GM10266 (cell line): ENCODE results near the gene PXMP4.

Experiments
- DNase-seq: peaks from one replicate; pipeline ENCODE4 v3.0.0; 2012; ENCODE audit errors: extremely low spot score
- CTCF ChIP-seq: IDR thresholded peaks from 2 replicates; pipeline ENCODE4 v1.5.1; 2012; ENCODE audit warnings: mild to moderate bottlenecking, low read depth; ENCODE audit not compliant: control insufficient read depth, insufficient read depth; ENCODE audit errors: missing control alignments

The PXMP4 gene

DNA sequence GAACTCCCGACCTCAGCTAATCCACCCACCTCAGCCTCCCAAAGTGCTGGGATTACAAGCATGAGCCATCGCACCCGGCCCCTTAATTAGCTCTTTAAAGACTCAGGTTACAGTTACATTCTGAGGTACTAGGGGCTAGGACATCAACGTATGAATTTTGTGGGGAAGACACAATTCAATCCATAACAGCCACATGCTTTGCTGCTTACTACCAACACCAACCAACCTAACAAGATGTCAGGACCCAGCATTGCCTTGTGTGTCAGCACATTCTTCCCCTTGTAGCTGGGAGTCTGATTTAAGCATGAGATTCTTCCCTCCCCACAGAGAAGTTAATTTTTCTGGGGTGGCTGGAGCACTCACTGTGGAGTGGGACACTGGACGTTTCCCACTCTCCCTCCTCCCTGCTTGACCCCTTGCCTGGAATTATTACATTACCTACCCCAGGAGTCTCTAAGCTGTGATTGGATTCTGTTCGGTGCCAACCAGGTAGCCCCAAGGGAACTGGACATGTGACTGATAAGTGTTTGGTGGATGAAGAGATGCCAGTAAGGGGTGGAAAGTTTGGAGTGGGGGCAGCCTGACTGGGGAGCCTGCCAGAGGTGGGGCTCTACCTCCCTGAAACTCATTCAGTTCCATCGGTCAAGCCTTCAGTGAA, 5.6 kb upstream of the PXMP4 start:
- no peak for DNase-seq
- TF ChIP-seq CTCF = no peak

DNA sequence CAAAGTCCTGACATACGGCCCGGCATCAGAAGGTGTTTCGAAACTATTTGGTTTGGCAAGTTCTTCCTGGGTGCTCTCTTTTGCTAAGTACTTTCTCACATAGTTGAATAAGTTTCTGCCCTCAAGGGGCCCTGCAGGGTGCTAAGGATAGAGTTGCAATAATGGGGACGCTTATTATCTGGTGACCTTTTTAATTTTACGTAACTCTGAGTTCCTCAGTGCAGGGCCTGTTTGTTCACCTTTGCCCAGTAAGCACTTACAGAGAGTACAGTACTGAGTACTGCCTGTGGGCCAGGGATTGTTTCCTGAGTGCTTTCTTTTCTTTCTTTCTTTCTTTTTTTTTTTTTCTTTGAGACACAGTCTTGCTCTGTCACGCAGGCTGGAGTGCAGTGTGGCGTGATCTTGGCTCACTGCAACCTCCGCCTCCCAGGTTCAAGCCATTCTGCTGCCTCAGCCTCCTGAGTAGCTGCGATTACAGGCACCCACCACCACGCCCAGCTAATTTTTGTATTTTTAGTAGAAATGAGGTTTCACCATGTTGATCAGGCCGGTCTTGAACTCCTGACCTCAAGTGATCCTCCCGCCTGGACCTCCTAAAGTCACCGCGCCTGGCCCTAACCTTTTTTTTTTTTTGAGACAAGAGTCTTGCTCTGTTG, 4.5 kb upstream of the PXMP4 start:
- no peak for DNase-seq
- TF ChIP-seq CTCF = no peak

DNA sequence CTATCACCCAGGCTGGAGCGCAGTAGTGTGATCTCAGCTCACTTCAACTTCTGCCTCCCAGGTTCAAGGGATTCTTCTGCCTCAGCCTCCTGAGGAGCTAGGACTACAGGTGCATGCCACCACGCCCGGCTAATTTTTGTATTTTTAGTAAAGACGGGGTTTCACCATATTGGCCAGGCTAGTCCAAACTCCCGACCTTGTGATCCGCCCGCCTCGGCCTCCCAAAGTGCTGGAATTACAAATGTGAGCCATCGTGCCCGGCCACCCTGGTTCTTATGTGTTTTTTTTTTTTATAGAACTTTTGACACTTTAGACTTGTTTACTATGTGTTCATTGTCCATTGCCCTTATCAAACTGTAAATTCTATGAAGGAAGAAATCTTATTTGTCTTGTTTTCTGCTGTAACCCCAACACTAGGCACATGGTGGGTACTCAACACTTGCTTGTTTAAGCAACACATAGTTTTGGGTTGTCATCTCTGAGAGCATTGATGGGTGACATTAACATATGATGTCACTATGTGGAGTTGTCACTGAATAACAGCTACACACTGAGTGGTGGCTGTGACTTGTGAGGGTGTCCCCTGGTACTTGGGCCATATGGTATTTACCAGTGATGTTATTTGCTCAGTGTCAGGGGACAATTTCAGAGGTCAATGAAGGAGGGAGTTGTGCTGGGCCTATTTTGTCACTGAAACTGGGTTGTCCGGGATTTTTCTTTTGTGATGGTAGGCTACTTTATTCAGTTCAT, 1.5 kb upstream of the PXMP4 start:
- no peak for DNase-seq
- no peak for TF ChIP-seq CTCF

- no peak for DNase-seq
- no peak for TF ChIP-seq CTCF
These were observed 677 bp downstream of the PXMP4 start for GRCh38 chr20:33719277-33719988.

DNA sequence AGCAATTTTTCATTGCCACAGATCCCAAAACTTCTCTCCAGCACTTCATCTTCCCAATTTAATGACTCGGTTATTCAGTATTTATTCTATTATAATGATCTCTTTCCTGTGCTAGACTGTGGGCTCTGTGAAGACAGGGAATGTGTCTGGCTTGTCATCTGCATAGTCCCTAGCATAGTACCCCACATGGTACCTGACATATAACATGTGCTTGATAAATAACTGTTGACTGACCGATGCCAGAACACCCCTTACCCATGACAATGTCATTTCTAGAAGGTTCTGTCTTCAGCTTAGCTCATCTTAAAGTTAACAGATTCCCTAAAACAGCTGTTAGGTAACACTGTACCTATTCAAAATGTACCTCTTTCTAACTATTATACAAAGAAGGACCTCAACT, 3.6 kb downstream of the PXMP4 start:
- no peak for TF ChIP-seq CTCF
- no peak for DNase-seq

DNA sequence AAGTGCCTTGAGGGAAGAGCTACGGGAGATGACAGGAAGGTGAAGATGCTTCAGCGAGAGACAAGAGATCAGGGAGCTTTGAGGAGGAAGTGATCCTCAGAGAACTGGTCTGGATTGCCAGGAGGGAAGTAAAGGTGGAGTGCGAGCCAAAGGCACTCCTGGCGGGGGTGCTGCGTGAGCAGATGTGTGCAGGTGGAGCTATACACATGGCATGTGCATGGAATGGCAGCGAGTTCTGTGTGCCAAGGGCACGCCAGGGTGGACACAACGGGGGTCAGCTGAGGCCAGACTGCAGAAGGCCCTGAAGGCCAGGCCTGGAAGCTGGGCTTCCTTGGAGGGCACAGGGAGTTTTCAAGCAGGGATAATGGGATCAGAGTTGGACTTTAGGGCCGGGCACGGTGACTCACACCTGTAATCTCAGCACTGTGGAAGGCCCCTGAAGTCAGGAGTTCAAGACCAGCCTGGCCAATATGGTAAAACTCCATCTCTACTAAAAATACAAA, 6.2 kb downstream of the PXMP4 start:
- DNase-seq = no peak
- no peak for TF ChIP-seq CTCF
